ENCODE results near the gene OR52M1. TPM values are rescaled to one million over a fixed set of nuclear protein-coding genes. Genes with fewer than 3 reads are reported as not detected.

Gene OR52M1
- total RNA-seq (ENCODE audit: low replicate concordance): not detected in 2 replicates

GRCh38 chr11:4544891-4545290 lies at the start of gene OR52M1:
TSS of gene OR52M1 (plus strand) at chr11:4545191. CDS start at chr11:4545191, 0 bp downstream.

GRCh38 chr11:4581443-4581842 lies 36.5 kb downstream of the OR52M1 start, which contains the start of gene OR52I2:
TSS of gene OR52I2 (plus strand) at chr11:4581743.

GRCh38 chr11:4593739-4594138 lies 48.7 kb downstream of the OR52M1 start, which contains the start of gene OR52I1:
TSS of gene OR52I1 (plus strand) at chr11:4594039. CDS start at chr11:4594039, 0 bp downstream.

Other genes starting within 250 kb of the OR52M1 start
- gene OR52B4, start 176.8 kb upstream of the OR52M1 start, total RNA-seq (ENCODE audit: low replicate concordance): not detected in 2 replicates
- 17.7 and 21.8 TPM in 2 replicates for gene TRIM21, start 151.5 kb upstream of the OR52M1 start, total RNA-seq (ENCODE audit: low replicate concordance)
- gene OR52K2, start 95.9 kb upstream of the OR52M1 start, total RNA-seq (ENCODE audit: low replicate concordance): not detected in 2 replicates
- not detected in 2 replicates for gene OR52K1, start 62.5 kb upstream of the OR52M1 start, total RNA-seq (ENCODE audit: low replicate concordance)
- gene OR52I2, start 36.6 kb downstream of the OR52M1 start, total RNA-seq (ENCODE audit: low replicate concordance): not detected in 2 replicates
- gene OR52I1, start 48.8 kb downstream of the OR52M1 start, total RNA-seq (ENCODE audit: low replicate concordance): not detected in 2 replicates
- gene TRIM68, start 63.0 kb downstream of the OR52M1 start, total RNA-seq (ENCODE audit: low replicate concordance): 6.2 and 9.5 TPM in 2 replicates
- gene OR51D1, start 92.3 kb downstream of the OR52M1 start, total RNA-seq (ENCODE audit: low replicate concordance): not detected in 2 replicates
- gene OR51E1, start 98.8 kb downstream of the OR52M1 start, total RNA-seq (ENCODE audit: low replicate concordance): not detected in 2 replicates
- gene OR51E2, start 152.7 kb downstream of the OR52M1 start, total RNA-seq (ENCODE audit: low replicate concordance): under 0.01 TPM in 1 of 2 replicates, not detected in the other
- gene MMP26, start 159.6 kb downstream of the OR52M1 start, total RNA-seq (ENCODE audit: low replicate concordance): not detected in 2 replicates
- gene OR51F1, start 224.7 kb downstream of the OR52M1 start, total RNA-seq (ENCODE audit: low replicate concordance): not detected in 2 replicates

Measured in smooth muscle cell of the coronary artery (primary cell).